ENCODE measurements around the gene TAS2R43.
"Not testable (repeated sequence)": the region's sequence is repeated elsewhere in the genome, so short reads cannot be mapped to it uniquely, and the experiment has no call there.

TAS2R43 gene

DNA sequence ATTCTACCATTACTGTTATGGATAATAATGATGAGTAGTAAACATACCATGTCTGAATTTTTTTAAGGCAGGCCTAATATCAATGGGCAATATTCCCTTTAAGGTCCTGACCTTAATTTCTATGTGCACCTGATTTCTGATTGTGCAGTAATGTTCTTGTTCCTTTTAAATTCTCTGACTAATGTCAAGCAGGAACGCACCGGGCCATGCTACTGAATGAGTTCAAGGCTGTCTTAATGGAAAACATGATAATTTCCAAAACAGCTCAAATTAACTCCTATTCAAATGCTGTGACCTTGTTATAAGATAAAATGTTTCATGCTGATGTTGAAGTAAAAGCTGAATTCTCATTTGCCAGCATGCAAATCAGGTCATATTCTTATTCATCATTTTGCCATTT, 36.8 kb downstream of the TAS2R43 start:
- H3K9ac ChIP-seq (ENCODE audit: low read length): no peak overlapping the region
- H3K36me3 ChIP-seq (ENCODE audit: control insufficient read depth, insufficient read depth, low read length): no peaks in the 10 kb centered on the region
- H3K27ac ChIP-seq (ENCODE audit: low read depth, low read length): no peak overlapping the region
- H3K4me1 ChIP-seq (ENCODE audit: control insufficient read depth, insufficient read depth, low read length): no peaks in the 10 kb centered on the region
- no peak overlapping the region for H3K4me3 ChIP-seq (ENCODE audit: low read length)
- no peaks in the 10 kb centered on the region for H3K27me3 ChIP-seq (ENCODE audit: control insufficient read depth, insufficient read depth, low read length)

- not testable (repeated sequence) for H3K9ac ChIP-seq (ENCODE audit: low read length); H3K27ac ChIP-seq (ENCODE audit: low read depth, low read length); H3K36me3 ChIP-seq (ENCODE audit: control insufficient read depth, insufficient read depth, low read length); H3K4me1 ChIP-seq (ENCODE audit: control insufficient read depth, insufficient read depth, low read length); H3K27me3 ChIP-seq (ENCODE audit: control insufficient read depth, insufficient read depth, low read length); H3K4me3 ChIP-seq (ENCODE audit: low read length)
Measured at GRCh38 chr12:11049806-11050531, 42.1 kb downstream of the TAS2R43 start.

DNA sequence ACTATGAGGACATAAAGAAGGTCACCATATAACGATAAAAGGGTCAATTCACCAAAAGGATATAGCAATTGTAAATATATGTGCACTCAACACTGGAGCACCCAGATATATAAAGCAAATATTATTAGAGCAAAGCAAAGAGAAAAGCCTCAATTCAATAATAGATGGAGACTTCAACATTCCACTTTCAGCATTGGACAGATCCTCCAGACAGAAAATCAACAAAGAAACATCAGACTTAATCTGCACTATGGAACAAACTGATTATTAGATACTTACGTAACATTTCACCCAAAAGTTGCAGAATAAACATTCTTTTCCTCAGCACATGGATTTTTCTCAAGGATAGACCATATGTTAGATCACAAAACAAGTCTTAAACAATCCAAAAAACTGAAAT, 50.7 kb downstream of the TAS2R43 start:
- H3K4me3 ChIP-seq (ENCODE audit: low read length); H3K4me1 ChIP-seq (ENCODE audit: control insufficient read depth, insufficient read depth, low read length): not testable (repeated sequence)

More for the DNA sequence above, 50.7 kb downstream of the TAS2R43 start:
- not testable (repeated sequence) for H3K27ac ChIP-seq (ENCODE audit: low read depth, low read length); H3K27me3 ChIP-seq (ENCODE audit: control insufficient read depth, insufficient read depth, low read length); H3K9ac ChIP-seq (ENCODE audit: low read length); H3K36me3 ChIP-seq (ENCODE audit: control insufficient read depth, insufficient read depth, low read length)
